Fibroblast of lung (primary cell): Measurements from ENCODE around the gene ROBO2. TPM values are rescaled to one million over a fixed set of nuclear protein-coding genes. Genes with fewer than 3 reads are reported as not detected.
A peak's percentile ranks its signal among the peaks of the same experiment; 100 is the strongest.

Source experiments
- DNase-seq, 2 donors: peaks; one replicate each; pipeline versions ENCODE4 v3.0.0 to v3.0.0-alpha.2; 2010; ENCODE audit warnings: low read depth in 2 of 2
- H2AFZ ChIP-seq: 2 replicates; pipeline ENCODE4 v1.5.1; 2012; ENCODE audit warnings: low read length, control low read depth, inconsistent platforms
- H3K27ac ChIP-seq: 2 replicates; pipeline ENCODE4 v1.5.1; 2011; ENCODE audit warnings: low read length, control low read depth; ENCODE audit not compliant: insufficient read depth
- H3K27me3 ChIP-seq: 2 replicates; pipeline ENCODE4 v1.5.1; 2011; ENCODE audit warnings: mild to moderate bottlenecking, low read length; ENCODE audit not compliant: control insufficient read depth, insufficient read depth
- H3K36me3 ChIP-seq: 2 replicates; pipeline ENCODE4 v1.5.1; 2011; ENCODE audit warnings: low read length; ENCODE audit not compliant: control insufficient read depth, insufficient read depth
- H3K4me1 ChIP-seq: 2 replicates; pipeline ENCODE4 v1.5.1; 2011; ENCODE audit warnings: low read length; ENCODE audit not compliant: control insufficient read depth, insufficient read depth; ENCODE audit errors: extremely low read depth
- H3K4me2 ChIP-seq: 2 replicates; pipeline ENCODE4 v1.5.1; 2011; ENCODE audit warnings: low read length, control low read depth; ENCODE audit not compliant: insufficient read depth; ENCODE audit errors: extremely low read depth
- H3K4me3 ChIP-seq, 4 experiments: fragments of 200-600 bp in 1 of 4; sonication (generic) in 1 of 4; replicated peaks in 1 of 4; 2 replicates each; pipeline ENCODE4 v1.5.1; 2011 to 2016; ENCODE audit warnings: low read length in 4 of 4, low read depth in 3 of 4, mild to moderate bottlenecking in 3 of 4, control low read depth in 2 of 4, inconsistent platforms in 1 of 4, mixed read lengths in 1 of 4; ENCODE audit not compliant: insufficient read depth in 1 of 4; ENCODE audit errors: control extremely low read depth in 1 of 4
- H3K79me2 ChIP-seq: 2 replicates; pipeline ENCODE4 v1.5.1; 2012; ENCODE audit warnings: mild to moderate bottlenecking, low read length, inconsistent platforms; ENCODE audit not compliant: control insufficient read depth, insufficient read depth
- H3K9ac ChIP-seq: 2 replicates; pipeline ENCODE4 v1.5.1; 2011; ENCODE audit warnings: mild to moderate bottlenecking, low read length, control low read depth; ENCODE audit not compliant: insufficient read depth
- H3K9me3 ChIP-seq: 2 replicates; pipeline ENCODE4 v1.5.1; 2012; ENCODE audit warnings: low read depth, low read length; ENCODE audit not compliant: control insufficient read depth, insufficient read depth
- H4K20me1 ChIP-seq: 2 replicates; pipeline ENCODE4 v1.5.1; 2011; ENCODE audit warnings: low read length; ENCODE audit not compliant: control insufficient read depth, insufficient read depth; ENCODE audit errors: extremely low read depth
- CTCF ChIP-seq, 2 donors: IDR thresholded peaks in 1 of 2; conservative IDR thresholded peaks in 1 of 2; 1 replicate in 1 of 2; 2 replicates in 1 of 2; pipeline ENCODE4 v1.5.1; 2011 to 2012; ENCODE audit warnings: low read length in 2 of 2, control low read depth in 1 of 2, inconsistent platforms in 1 of 2, low read depth in 1 of 2, mild to moderate bottlenecking in 1 of 2
- EZH2 ChIP-seq: IDR thresholded peaks from 2 replicates; pipeline ENCODE4 v1.5.1; 2012; ENCODE audit warnings: low read length, control low read depth, mild to moderate bottlenecking; ENCODE audit errors: missing control alignments
- polyA plus RNA-seq, 2 donors: library from polyadenylated mRNA; depleted of rRNA in 1 of 2; stranded (reverse) in 1 of 2; unstranded in 1 of 2; fragments of >200 nt; gene quantifications; 2 replicates each; pipeline ENCODE4 v1.2.1, GENCODE V29; 2011 to 2012; ENCODE audit warnings: missing spikeins in 1 of 2
- total RNA-seq: library from RNA; depleted of rRNA; stranded (reverse); fragments of >200 nt; gene quantifications from 2 replicates; pipeline ENCODE4 v1.2.1, GENCODE V29; 2014

The ROBO2 gene
- total and polyA plus RNA-seq, 2 donors (not counting 1 experiment from before 2014, with no cell fraction given), result 0.83 to 1.5 TPM

GRCh38 chr3:77648214-77648613 is 608.3 kb downstream of the ROBO2 start:
- no peak for TF ChIP-seq EZH2
- TF ChIP-seq CTCF (conservative IDR thresholded peaks at IDR 0.05 in 1 of 2, IDR thresholded peaks at IDR 0.05 in 1 of 2; ENCODE audit: low read depth in 1 of 2, low read length in 2 of 2), result no peak
- no peak for DNase-seq
- Histone ChIP-seq H3K27me3 (no peaks in the 10 kb centered on the region), H3K4me3 (no peak overlapping the region), H3K36me3 (no peaks in the 10 kb centered on the region), H3K9ac (no peak overlapping the region), H4K20me1 (no peaks in the 10 kb centered on the region), H3K79me2 (no peaks in the 10 kb centered on the region), H2AFZ (no peak overlapping the region), H3K4me1 (no peaks in the 10 kb centered on the region), H3K4me2 (no peak overlapping the region), H3K27ac (no peak overlapping the region), H3K9me3 (no peaks in the 10 kb centered on the region)

- H3K27ac ChIP-seq, result no peak overlapping the region
- no peaks in the 10 kb centered on the region for H3K9me3 ChIP-seq
- no peaks in the 10 kb centered on the region for H3K4me1 ChIP-seq
- H3K4me3 ChIP-seq, result no peak overlapping the region
- no peaks in the 10 kb centered on the region for H3K27me3 ChIP-seq
- no peak for TF ChIP-seq CTCF (conservative IDR thresholded peaks at IDR 0.05 in 1 of 2, IDR thresholded peaks at IDR 0.05 in 1 of 2; ENCODE audit: low read depth in 1 of 2, low read length in 2 of 2)
- TF ChIP-seq EZH2, result no peak
- H3K4me2 ChIP-seq, result no peak overlapping the region
- no peaks in the 10 kb centered on the region for H4K20me1 ChIP-seq
- H2AFZ ChIP-seq, result no peak overlapping the region
- H3K36me3 ChIP-seq, result no peaks in the 10 kb centered on the region
- no peaks in the 10 kb centered on the region for H3K79me2 ChIP-seq
- no peak overlapping the region for H3K9ac ChIP-seq
- DNase-seq, result peak in 1 of 2 donors; percentile 11
Measured at GRCh38 chr3:77648664-77649063, 608.8 kb downstream of the ROBO2 start.

DNA sequence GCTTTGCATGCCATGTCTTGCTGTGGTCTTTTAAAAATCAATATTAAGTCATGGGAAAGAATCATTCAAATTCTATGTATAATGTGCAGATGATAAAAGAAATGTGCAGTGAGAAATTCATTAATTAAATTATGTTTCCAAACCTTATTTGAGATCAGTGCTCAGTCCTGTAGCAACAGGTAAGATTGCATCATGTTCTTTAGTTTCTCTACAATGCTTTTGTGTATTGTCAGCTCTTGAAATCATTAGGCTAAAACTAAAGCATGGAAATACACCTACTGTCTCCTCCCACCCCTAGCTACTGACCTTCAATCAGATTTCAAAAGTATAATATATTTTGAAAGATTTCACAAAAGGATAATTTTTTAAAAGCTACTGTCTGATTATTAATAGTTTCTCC is 612.7 kb downstream of the ROBO2 start:
- H4K20me1 ChIP-seq, result no peaks in the 10 kb centered on the region
- no peak overlapping the region for H3K27ac ChIP-seq
- H3K36me3 ChIP-seq, result no peaks in the 10 kb centered on the region
- no peaks in the 10 kb centered on the region for H3K4me1 ChIP-seq
- H3K4me2 ChIP-seq, result no peak overlapping the region
- no peaks in the 10 kb centered on the region for H3K27me3 ChIP-seq
- no peaks in the 10 kb centered on the region for H3K9me3 ChIP-seq
- H3K79me2 ChIP-seq, result no peaks in the 10 kb centered on the region
- no peak overlapping the region for H3K4me3 ChIP-seq
- H2AFZ ChIP-seq, result no peak overlapping the region
- no peak for DNase-seq
- no peak overlapping the region for H3K9ac ChIP-seq
- no peak for TF ChIP-seq EZH2
- no peak for TF ChIP-seq CTCF (conservative IDR thresholded peaks at IDR 0.05 in 1 of 2, IDR thresholded peaks at IDR 0.05 in 1 of 2; ENCODE audit: low read depth in 1 of 2, low read length in 2 of 2)
